ENCODE measurements around the gene TINAG. TPM values are rescaled to one million over a fixed set of nuclear protein-coding genes. Genes with fewer than 3 reads are reported as not detected.

Gene TINAG
- total and polyA plus RNA-seq, 2 donors (not counting 3 experiments of a cell fraction or from before 2014, with no cell fraction given) = not detected

- H3K27me3 ChIP-seq (ENCODE audit: control insufficient read depth in 2 of 2, insufficient read depth in 2 of 2, low read length in 2 of 2) = peaks cover 25 to 26% of the 10 kb centered on the region in 2 experiments
- peak overlapping the region; percentile 40 for H3K4me2 ChIP-seq (ENCODE audit: insufficient read depth, low read length)
- no peaks in the 10 kb centered on the region for H3K36me3 ChIP-seq (ENCODE audit: control insufficient read depth in 2 of 2, extremely low read depth in 1 of 2, insufficient read depth in 2 of 2, low read length in 2 of 2)
- CTCF ChIA-PET = interaction anchor here (0.7 to 2.3 kb wide), 8 partner anchors 9 to 269 kb away, joined by 3 to 7 read pairs (median 3); no protein-coding TSS in a partner anchor
- peak; percentile 82 for FAIRE-seq
- no peak overlapping the region for H3K9ac ChIP-seq (replicated peaks; ENCODE audit: extremely low read depth, insufficient read depth, low read length)
- BruUV-seq (replicated peaks) = no TSS peak
- no peaks in the 10 kb centered on the region for H3K9me1 ChIP-seq (replicated peaks; ENCODE audit: control insufficient read depth, extremely low read depth, insufficient read depth, low read length)
- POLR2A ChIA-PET = no interaction called here
- dilution Hi-C loops (cut with MboI; ENCODE audit: extremely low pct_ligation_motif_present, low sequenced_read_pairs) = no loop called here
- no peak overlapping the region for H3K27ac ChIP-seq (ENCODE audit: insufficient read depth, low read depth, low read length)
- peak; percentile 73 for DNase-seq (ENCODE audit: low read depth, low spot score)
- H4K20me1 ChIP-seq (replicated peaks; ENCODE audit: control insufficient read depth, extremely low read depth, insufficient read depth, low read length) = no peaks in the 10 kb centered on the region
- peaks cover 10% of the 10 kb centered on the region for H3K4me1 ChIP-seq (ENCODE audit: control insufficient read depth, extremely low read depth, insufficient read depth, low read length)
- intact Hi-C loops (cut with micrococcal nuclease) = loop anchor here (1.0 to 10.0 kb wide), 4 partner anchors 96 to 884 kb away; partner anchors contain the start of gene GCLC
- no peak overlapping the region for H3K4me3 ChIP-seq (replicated peaks in 1 of 3; ENCODE audit: insufficient read depth in 1 of 3, low read depth in 1 of 3, low read length in 3 of 3)
- H2AFZ ChIP-seq (ENCODE audit: low read depth, low read length) = no peak overlapping the region
- TF ChIP-seq JUN (IDR thresholded peaks at IDR 0.05; ENCODE audit: borderline replicate concordance, insufficient read depth, insufficient read length, low read depth) = no peak
- TF ChIP-seq POLR2A (IDR thresholded peaks at IDR 0.05; ENCODE audit: low read depth, low read length) = no peak
- peak; percentile 65 for TF ChIP-seq POLR2AphosphoS5 (IDR thresholded peaks at IDR 0.05; ENCODE audit: insufficient read depth, low read depth, low read length)
- peak; percentile 36 for TF ChIP-seq GATA2 (IDR thresholded peaks at IDR 0.05; ENCODE audit: insufficient read depth, insufficient read length, low read depth, low read length)
- peak; percentile 26 for TF ChIP-seq FOS (IDR thresholded peaks at IDR 0.05; ENCODE audit: borderline replicate concordance, insufficient read depth, low read length)
- no peaks in the 10 kb centered on the region for H3K79me2 ChIP-seq (ENCODE audit: control insufficient read depth, insufficient read depth, low read length)
- no peaks in the 10 kb centered on the region for H3K9me3 ChIP-seq (replicated peaks; ENCODE audit: control insufficient read depth, insufficient read depth, low read length)
Measured at GRCh38 chr6:54431466-54431865, 123.2 kb downstream of the TINAG start.

Other genes with a start within 250 kb of the TINAG start
- 11.6 and 14.5 TPM in 2 replicates for gene MLIP, start 197.0 kb upstream of the TINAG start, total RNA-seq
- 3.2 and 4.1 TPM in 2 replicates for gene MLIP, start 197.0 kb upstream of the TINAG start, polyA plus RNA-seq